Astrocyte (in vitro differentiated cells and primary cell): ENCODE results near the gene SLC6A13.

Source experiments
- EZH2 ChIP-seq: IDR thresholded peaks from 2 replicates; pipeline ENCODE4 v1.6.1; 2012; ENCODE audit warnings: mild to moderate bottlenecking, low read length, inconsistent platforms; ENCODE audit not compliant: insufficient read depth
- TF ChIP-seq, protein P1 (sequence below): IDR thresholded peaks from 2 replicates; pipeline ENCODE4 v1.5.1; 2011; ENCODE audit warnings: low read depth, mild to moderate bottlenecking, inconsistent platforms, low read length, moderate library complexity; ENCODE audit not compliant: insufficient read depth

DNA sequence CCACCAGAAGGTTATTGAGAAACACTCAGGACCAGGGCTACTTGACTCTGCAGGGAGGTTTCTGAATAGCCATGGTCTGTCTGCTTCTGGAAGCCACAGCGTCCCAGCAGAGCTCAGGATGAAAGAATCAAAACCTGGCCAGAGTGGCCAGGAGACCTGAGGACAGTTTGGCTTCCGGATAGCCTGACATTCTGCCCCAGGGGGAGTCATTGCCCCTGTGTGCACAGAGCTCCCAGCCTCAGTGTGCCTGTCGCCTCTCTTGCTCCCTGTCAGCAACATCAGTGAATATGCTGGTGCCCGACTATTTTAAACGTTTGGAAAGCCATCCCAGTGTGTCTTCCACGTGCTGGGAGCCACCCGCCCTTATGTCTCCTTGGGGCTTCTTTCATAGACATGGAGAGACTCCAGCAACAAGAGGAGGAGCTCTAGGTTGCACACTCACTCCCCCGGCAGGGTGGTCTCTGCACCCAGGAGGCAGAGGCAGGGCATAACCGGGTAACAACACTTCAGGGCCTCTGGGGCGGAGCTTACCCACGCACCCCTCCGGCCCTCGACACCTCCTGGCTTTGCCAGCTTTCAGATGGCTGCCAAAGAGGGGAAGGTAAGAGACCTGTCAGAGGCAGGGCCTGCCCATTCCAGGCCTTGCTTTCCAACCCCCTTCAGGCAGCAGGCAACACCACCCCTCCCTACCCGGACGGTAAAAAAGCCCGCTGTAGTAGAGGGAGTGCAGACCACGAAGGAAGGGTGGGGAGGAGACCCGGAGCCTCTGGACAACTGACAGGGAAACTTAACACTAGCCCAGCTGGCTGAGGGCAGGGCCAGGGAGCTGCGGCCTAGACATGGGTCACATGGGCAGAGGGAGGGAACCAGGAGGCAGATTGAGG lies 29.7 kb downstream of the SLC6A13 start:
- TF ChIP-seq, protein P1, sequence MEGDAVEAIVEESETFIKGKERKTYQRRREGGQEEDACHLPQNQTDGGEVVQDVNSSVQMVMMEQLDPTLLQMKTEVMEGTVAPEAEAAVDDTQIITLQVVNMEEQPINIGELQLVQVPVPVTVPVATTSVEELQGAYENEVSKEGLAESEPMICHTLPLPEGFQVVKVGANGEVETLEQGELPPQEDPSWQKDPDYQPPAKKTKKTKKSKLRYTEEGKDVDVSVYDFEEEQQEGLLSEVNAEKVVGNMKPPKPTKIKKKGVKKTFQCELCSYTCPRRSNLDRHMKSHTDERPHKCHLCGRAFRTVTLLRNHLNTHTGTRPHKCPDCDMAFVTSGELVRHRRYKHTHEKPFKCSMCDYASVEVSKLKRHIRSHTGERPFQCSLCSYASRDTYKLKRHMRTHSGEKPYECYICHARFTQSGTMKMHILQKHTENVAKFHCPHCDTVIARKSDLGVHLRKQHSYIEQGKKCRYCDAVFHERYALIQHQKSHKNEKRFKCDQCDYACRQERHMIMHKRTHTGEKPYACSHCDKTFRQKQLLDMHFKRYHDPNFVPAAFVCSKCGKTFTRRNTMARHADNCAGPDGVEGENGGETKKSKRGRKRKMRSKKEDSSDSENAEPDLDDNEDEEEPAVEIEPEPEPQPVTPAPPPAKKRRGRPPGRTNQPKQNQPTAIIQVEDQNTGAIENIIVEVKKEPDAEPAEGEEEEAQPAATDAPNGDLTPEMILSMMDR = no peak
- no peak for TF ChIP-seq EZH2
